Body of pancreas (tissue), 4 donors: Measurements from ENCODE around the gene GGA1.

Experiments
- POLR2A ChIP-seq, 3 donors: fragments of 450-650 bp; IDR thresholded peaks; one replicate each; pipeline ENCODE4 v1.6.1; 2016; ENCODE audit warnings: antibody characterized with exemption in 3 of 3, mild to moderate bottlenecking in 2 of 3
- TF ChIP-seq, protein P1 (sequence below), 7 experiments: fragments of 450-650 bp in 4 of 7; fragments of 200-600 bp in 3 of 7; sonication (generic) in 3 of 7; IDR thresholded peaks; one replicate each; pipeline ENCODE4 v1.5.1; 2016 to 2019; ENCODE audit warnings: antibody characterized with exemption in 7 of 7

DNA sequence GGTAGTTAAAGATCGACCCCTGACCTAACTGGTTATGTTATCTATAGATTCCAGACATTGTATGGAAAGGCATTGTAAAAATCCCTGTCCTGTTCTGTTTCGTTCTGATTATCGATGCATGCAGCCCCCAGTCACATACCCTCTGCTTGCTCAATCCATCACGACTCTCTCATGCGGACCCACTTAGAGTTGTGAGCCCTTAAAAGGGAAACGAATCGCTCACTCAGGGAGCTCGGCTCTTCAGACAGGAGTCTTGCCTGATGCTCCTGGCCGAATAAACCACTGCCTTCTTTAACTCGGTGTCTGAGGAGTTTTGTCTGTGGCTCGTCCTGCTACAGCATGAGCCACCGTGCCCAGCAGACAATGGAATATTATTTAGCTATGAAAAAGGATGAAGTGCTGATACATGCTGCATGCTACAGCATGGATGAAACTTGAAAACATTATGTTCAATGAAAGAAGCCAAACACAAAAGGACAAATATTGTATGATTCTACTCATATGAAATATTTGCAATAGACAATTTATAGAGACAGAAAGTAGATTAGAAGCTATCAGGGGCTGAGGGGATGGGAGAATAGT lies 16.7 kb upstream of the GGA1 start:
- TF ChIP-seq, protein P1, sequence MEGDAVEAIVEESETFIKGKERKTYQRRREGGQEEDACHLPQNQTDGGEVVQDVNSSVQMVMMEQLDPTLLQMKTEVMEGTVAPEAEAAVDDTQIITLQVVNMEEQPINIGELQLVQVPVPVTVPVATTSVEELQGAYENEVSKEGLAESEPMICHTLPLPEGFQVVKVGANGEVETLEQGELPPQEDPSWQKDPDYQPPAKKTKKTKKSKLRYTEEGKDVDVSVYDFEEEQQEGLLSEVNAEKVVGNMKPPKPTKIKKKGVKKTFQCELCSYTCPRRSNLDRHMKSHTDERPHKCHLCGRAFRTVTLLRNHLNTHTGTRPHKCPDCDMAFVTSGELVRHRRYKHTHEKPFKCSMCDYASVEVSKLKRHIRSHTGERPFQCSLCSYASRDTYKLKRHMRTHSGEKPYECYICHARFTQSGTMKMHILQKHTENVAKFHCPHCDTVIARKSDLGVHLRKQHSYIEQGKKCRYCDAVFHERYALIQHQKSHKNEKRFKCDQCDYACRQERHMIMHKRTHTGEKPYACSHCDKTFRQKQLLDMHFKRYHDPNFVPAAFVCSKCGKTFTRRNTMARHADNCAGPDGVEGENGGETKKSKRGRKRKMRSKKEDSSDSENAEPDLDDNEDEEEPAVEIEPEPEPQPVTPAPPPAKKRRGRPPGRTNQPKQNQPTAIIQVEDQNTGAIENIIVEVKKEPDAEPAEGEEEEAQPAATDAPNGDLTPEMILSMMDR (IDR thresholded peaks at IDR 0.05), result no peak
- no peak for TF ChIP-seq POLR2A (IDR thresholded peaks at IDR 0.05)
